OCI-LY7 (cell line): ENCODE measurements around the gene GNAL.

ENCODE experiments used
- EZH2phosphoT487 ChIP-seq: fragments of 200-600 bp; sonication (generic); IDR thresholded peaks from 2 replicates; pipeline ENCODE4 v1.6.1; 2018; ENCODE audit warnings: low read depth, borderline replicate concordance, mild to moderate bottlenecking, mixed run types, antibody characterized with exemption, low read length, moderate library complexity, mixed read lengths
- TF ChIP-seq, protein P1 (sequence below): fragments of 200-600 bp; sonication (generic); conservative IDR thresholded peaks from 2 replicates; pipeline ENCODE4 v1.5.1; 2014; ENCODE audit warnings: mild to moderate bottlenecking, antibody characterized with exemption, low read length, moderate library complexity, mixed read lengths

DNA sequence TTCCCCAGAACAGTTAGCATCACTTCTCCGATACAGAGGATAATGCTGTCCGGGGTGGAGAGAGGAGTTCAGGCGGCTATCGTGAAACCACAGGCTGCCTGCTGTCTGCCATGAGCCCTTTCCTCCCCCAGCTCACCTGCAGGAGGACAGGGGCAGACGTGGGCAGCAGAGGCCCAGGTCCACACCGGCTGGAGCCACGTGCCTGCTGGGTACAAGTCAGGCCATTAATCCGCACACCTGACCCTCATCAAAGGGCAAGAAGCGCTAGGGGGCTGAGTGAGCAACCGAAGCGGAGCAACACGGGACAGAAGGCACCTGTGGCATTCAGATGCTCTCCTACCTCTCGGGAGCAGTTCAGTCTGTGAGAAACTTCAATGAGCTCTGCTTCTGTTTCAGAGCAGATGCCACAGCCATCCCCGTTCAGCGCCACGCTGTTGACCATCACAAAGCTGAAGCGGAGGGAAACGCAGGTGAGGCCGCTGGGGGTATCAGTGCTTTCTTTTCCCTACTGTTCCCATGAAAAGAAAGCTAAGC, 197.6 kb downstream of the GNAL start:
- TF ChIP-seq, protein P1, sequence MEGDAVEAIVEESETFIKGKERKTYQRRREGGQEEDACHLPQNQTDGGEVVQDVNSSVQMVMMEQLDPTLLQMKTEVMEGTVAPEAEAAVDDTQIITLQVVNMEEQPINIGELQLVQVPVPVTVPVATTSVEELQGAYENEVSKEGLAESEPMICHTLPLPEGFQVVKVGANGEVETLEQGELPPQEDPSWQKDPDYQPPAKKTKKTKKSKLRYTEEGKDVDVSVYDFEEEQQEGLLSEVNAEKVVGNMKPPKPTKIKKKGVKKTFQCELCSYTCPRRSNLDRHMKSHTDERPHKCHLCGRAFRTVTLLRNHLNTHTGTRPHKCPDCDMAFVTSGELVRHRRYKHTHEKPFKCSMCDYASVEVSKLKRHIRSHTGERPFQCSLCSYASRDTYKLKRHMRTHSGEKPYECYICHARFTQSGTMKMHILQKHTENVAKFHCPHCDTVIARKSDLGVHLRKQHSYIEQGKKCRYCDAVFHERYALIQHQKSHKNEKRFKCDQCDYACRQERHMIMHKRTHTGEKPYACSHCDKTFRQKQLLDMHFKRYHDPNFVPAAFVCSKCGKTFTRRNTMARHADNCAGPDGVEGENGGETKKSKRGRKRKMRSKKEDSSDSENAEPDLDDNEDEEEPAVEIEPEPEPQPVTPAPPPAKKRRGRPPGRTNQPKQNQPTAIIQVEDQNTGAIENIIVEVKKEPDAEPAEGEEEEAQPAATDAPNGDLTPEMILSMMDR: no peak
- TF ChIP-seq EZH2phosphoT487: no peak
